Activated B cell treated with CpG ODN at 0.5 μM for 24 hours (primary cell): ENCODE data around the gene CNTN1. TPM values are rescaled to one million over a fixed set of nuclear protein-coding genes. Genes with fewer than 3 reads are reported as not detected.

Experiments used
- ATAC-seq: fragments of 200-7000 bp; cut with Tn5 transposase; one replicate; pipeline ENCODE4 v1.10.0; 2021; ENCODE audit warnings: low read depth, mild to moderate bottlenecking, moderate library complexity
- CTCF ChIA-PET: fragments of 350-600 bp; sonication (Branson Sonifier 250); formaldehyde crosslinking; loops from one replicate; lab custom pipeline; 2021; ENCODE audit warnings: antibody characterized with exemption; lab: Charles Lee
- POLR2A ChIA-PET: fragments of 350-600 bp; sonication (Branson Sonifier 250); formaldehyde crosslinking; loops from one replicate; lab custom pipeline; 2021; ENCODE audit warnings: antibody characterized with exemption; lab: Charles Lee
- DNase-seq: peaks from one replicate; pipeline ENCODE4 v3.0.0; 2022
- H3K27ac Mint-ChIP-seq: one replicate; pipeline ENCODE4 v1.8.0; 2020; ENCODE audit warnings: mixed read lengths
- H3K27me3 Mint-ChIP-seq: one replicate; pipeline ENCODE4 v1.8.0; 2021; ENCODE audit warnings: mixed read lengths
- H3K36me3 Mint-ChIP-seq: one replicate; pipeline ENCODE4 v1.8.0; 2021; ENCODE audit warnings: low read depth, mixed read lengths
- H3K4me1 Mint-ChIP-seq: one replicate; pipeline ENCODE4 v1.8.0; 2021; ENCODE audit warnings: mixed read lengths
- H3K4me3 Mint-ChIP-seq: one replicate; pipeline ENCODE4 v1.8.0; 2020; ENCODE audit warnings: mild to moderate bottlenecking, mixed read lengths
- H3K9me3 Mint-ChIP-seq: one replicate; pipeline ENCODE4 v1.8.0; 2020; ENCODE audit warnings: mixed read lengths
- CTCF ChIP-seq: fragments of 200-600 bp; IDR thresholded peaks from one replicate; pipeline ENCODE4 v1.8.0; 2022; ENCODE audit warnings: antibody characterized with exemption, mild to moderate bottlenecking
- intact Hi-C: fragments of 100-400 bp; cut with micrococcal nuclease; formaldehyde crosslinking; loops from one replicate; pipeline ENCODE4 v1.15.1; 2024
- total RNA-seq: library from RNA; stranded (reverse); gene quantifications from 2 replicates; pipeline ENCODE4 v1.2.3, GENCODE V29; 2022

Gene CNTN1
- total RNA-seq, 1 donor from 2014 or later, result not detected

- H3K4me3 Mint-ChIP-seq, result no peak overlapping the region
- ChIA-PET CTCF (no interaction called here), POLR2A (no interaction called here)
- TF ChIP-seq CTCF, result no peak
- ATAC-seq (no peak), DNase-seq (no peak)
- intact Hi-C loops, result no loop called here
- H3K9me3 Mint-ChIP-seq, result no peaks in the 10 kb centered on the region
- H3K36me3 Mint-ChIP-seq, result no peaks in the 10 kb centered on the region
- peaks cover 4% of the 10 kb centered on the region for H3K27me3 Mint-ChIP-seq
- no peaks in the 10 kb centered on the region for H3K4me1 Mint-ChIP-seq
- H3K27ac Mint-ChIP-seq, result no peak overlapping the region
These were observed 137.5 kb downstream of the CNTN1 start for GRCh38 chr12:40829738-40830144.

- no peak for ATAC-seq
- POLR2A ChIA-PET, result no interaction called here
These were observed 139.7 kb downstream of the CNTN1 start for GRCh38 chr12:40831916-40832315.

GRCh38 chr12:40832668-40833067, 140.4 kb downstream of the CNTN1 start:
- no peak overlapping the region for H3K27ac Mint-ChIP-seq
- DNase-seq (no peak), ATAC-seq (no peak)
- H3K36me3 Mint-ChIP-seq, result no peaks in the 10 kb centered on the region
- H3K4me3 Mint-ChIP-seq, result no peak overlapping the region
- H3K27me3 Mint-ChIP-seq, result peaks cover 4% of the 10 kb centered on the region
- intact Hi-C loops, result no loop called here
- ChIA-PET POLR2A (no interaction called here), CTCF (no interaction called here)
- H3K9me3 Mint-ChIP-seq, result no peaks in the 10 kb centered on the region
- no peaks in the 10 kb centered on the region for H3K4me1 Mint-ChIP-seq
- TF ChIP-seq CTCF, result no peak

More at GRCh38 chr12:40831916-40832315, 139.7 kb downstream of the CNTN1 start:
- no peak for TF ChIP-seq CTCF
- Mint-ChIP-seq H3K36me3 (no peaks in the 10 kb centered on the region), H3K4me3 (no peak overlapping the region), H3K27me3 (peaks cover 4% of the 10 kb centered on the region), H3K4me1 (no peaks in the 10 kb centered on the region), H3K27ac (no peak overlapping the region), H3K9me3 (no peaks in the 10 kb centered on the region)
- DNase-seq, result no peak
- CTCF ChIA-PET, result no interaction called here
- intact Hi-C loops, result no loop called here

GRCh38 chr12:40833818-40834217, 141.6 kb downstream of the CNTN1 start:
- no peak overlapping the region for H3K4me3 Mint-ChIP-seq
- CTCF ChIA-PET, result no interaction called here
- H3K9me3 Mint-ChIP-seq, result no peaks in the 10 kb centered on the region

GRCh38 chr12:40834321-40834720, 142.1 kb downstream of the CNTN1 start:
- H3K27me3 Mint-ChIP-seq, result no peaks in the 10 kb centered on the region
- no peak for TF ChIP-seq CTCF
- ATAC-seq (no peak), DNase-seq (no peak)
- no peaks in the 10 kb centered on the region for H3K4me1 Mint-ChIP-seq
- POLR2A ChIA-PET, result no interaction called here
- H3K9me3 Mint-ChIP-seq, result no peaks in the 10 kb centered on the region
- H3K4me3 Mint-ChIP-seq, result no peak overlapping the region
- no peaks in the 10 kb centered on the region for H3K36me3 Mint-ChIP-seq
- intact Hi-C loops, result no loop called here
- H3K27ac Mint-ChIP-seq, result no peak overlapping the region
- CTCF ChIA-PET, result no interaction called here

More at GRCh38 chr12:40833818-40834217, 141.6 kb downstream of the CNTN1 start:
- Mint-ChIP-seq H3K36me3 (no peaks in the 10 kb centered on the region), H3K4me1 (no peaks in the 10 kb centered on the region), H3K27ac (no peak overlapping the region), H3K27me3 (no peaks in the 10 kb centered on the region)
- POLR2A ChIA-PET, result no interaction called here
- intact Hi-C loops, result no loop called here
- ATAC-seq (no peak), DNase-seq (no peak)
- TF ChIP-seq CTCF, result no peak
